Rectal smooth muscle tissue (tissue), 1 donor: ENCODE results near the gene ELMO1.

Experiments
- H3K27ac ChIP-seq: one replicate; pipeline ENCODE4 v1.7.0; 2013; ENCODE audit warnings: low read depth, low read length, inconsistent platforms
- H3K27me3 ChIP-seq: one replicate; pipeline ENCODE4 v1.7.0; 2013; ENCODE audit warnings: low read length; ENCODE audit not compliant: control insufficient read depth, insufficient read depth
- H3K36me3 ChIP-seq: one replicate; pipeline ENCODE4 v1.7.0; 2013; ENCODE audit warnings: low read length; ENCODE audit not compliant: control insufficient read depth, insufficient read depth
- H3K4me1 ChIP-seq: one replicate; pipeline ENCODE4 v1.7.0; 2013; ENCODE audit warnings: low read length; ENCODE audit not compliant: control insufficient read depth, insufficient read depth
- H3K4me3 ChIP-seq: one replicate; pipeline ENCODE4 v1.7.0; 2013; ENCODE audit warnings: low read length
- H3K9ac ChIP-seq: one replicate; pipeline ENCODE4 v1.7.0; 2013; ENCODE audit warnings: low read length

ELMO1 gene

GRCh38 chr7:37245590-37245989 is 203.1 kb downstream of the ELMO1 start:
- H3K4me3 ChIP-seq: no peak overlapping the region
- H3K27me3 ChIP-seq: no peaks in the 10 kb centered on the region
- H3K9ac ChIP-seq: no peak overlapping the region
- no peak overlapping the region for H3K27ac ChIP-seq
- H3K4me1 ChIP-seq: no peaks in the 10 kb centered on the region
- no peaks in the 10 kb centered on the region for H3K36me3 ChIP-seq

DNA sequence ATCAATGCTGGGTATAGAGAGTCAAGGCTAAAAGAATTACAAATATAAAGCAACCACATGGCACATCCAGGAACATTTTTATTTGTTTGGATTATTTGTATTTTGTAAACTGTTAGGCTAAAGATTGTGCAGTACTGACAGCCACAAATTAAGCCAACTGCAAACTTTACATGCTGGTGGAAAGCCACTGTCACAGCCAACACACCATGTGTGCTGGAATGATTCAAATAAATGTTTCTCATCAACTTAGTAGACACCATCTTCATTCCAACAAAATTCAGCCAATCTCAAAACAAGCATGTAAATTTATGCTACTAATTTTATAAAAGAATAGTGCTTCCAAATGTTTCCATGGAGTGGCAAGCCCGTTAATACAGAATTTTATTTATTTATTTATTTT is 211.8 kb downstream of the ELMO1 start:
- no peaks in the 10 kb centered on the region for H3K4me1 ChIP-seq
- no peaks in the 10 kb centered on the region for H3K27me3 ChIP-seq
- H3K9ac ChIP-seq: no peak overlapping the region
- no peak overlapping the region for H3K27ac ChIP-seq
- no peak overlapping the region for H3K4me3 ChIP-seq
- H3K36me3 ChIP-seq: no peaks in the 10 kb centered on the region

- H3K4me3 ChIP-seq: no peak overlapping the region
- H3K27ac ChIP-seq: no peak overlapping the region
- no peaks in the 10 kb centered on the region for H3K27me3 ChIP-seq
- H3K9ac ChIP-seq: no peak overlapping the region
- no peaks in the 10 kb centered on the region for H3K4me1 ChIP-seq
- no peaks in the 10 kb centered on the region for H3K36me3 ChIP-seq
Observed at GRCh38 chr7:37235813-37236212, 212.9 kb downstream of the ELMO1 start.

DNA sequence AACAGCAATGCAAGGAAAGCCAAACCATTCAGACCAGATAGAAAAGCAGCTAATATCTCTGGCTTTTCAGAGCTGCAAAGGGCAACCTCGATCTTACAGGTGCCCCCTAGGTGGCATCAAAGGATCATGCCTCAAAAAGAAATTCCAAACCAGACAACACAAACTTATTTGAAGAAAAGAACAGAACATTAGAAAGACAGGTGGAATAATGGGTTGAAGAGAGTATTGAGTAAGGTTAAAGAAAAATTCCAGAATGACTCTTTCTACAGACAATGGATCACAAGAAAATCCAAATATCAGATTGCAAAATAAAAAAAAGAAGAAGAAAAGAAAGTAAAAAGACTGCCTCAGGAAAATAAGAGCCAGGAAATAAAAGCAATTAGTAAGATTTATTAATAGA is 213.7 kb downstream of the ELMO1 start:
- Histone ChIP-seq H3K27me3 (no peaks in the 10 kb centered on the region), H3K36me3 (no peaks in the 10 kb centered on the region), H3K4me1 (no peaks in the 10 kb centered on the region), H3K9ac (no peak overlapping the region), H3K27ac (no peak overlapping the region), H3K4me3 (no peak overlapping the region)

- Histone ChIP-seq H3K27ac (no peak overlapping the region), H3K4me1 (no peaks in the 10 kb centered on the region), H3K9ac (no peak overlapping the region), H3K4me3 (no peak overlapping the region), H3K27me3 (no peaks in the 10 kb centered on the region), H3K36me3 (no peaks in the 10 kb centered on the region)
Observed at GRCh38 chr7:37234334-37234733, 214.3 kb downstream of the ELMO1 start.

DNA sequence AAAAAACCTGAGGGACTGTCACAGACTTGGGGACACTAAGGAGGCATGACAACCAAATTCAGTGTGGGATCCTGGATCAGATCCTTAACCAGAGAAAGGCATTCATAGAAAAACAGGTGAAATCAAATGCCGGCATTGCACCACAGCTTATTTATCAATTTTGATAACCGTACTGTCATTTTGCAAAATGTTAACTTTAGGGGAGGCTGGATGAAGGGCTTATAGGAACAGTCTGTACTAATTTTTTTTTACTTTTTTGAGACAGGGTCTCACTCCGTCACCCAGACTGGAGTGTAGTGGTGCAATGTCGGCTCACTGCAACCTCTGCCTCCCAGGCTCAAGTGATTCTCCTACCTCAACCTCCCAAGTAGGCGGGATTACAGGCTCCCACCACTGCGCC is 217.1 kb downstream of the ELMO1 start:
- no peak overlapping the region for H3K4me3 ChIP-seq
- no peaks in the 10 kb centered on the region for H3K4me1 ChIP-seq
- no peak overlapping the region for H3K9ac ChIP-seq
- no peaks in the 10 kb centered on the region for H3K27me3 ChIP-seq
- no peaks in the 10 kb centered on the region for H3K36me3 ChIP-seq
- H3K27ac ChIP-seq: no peak overlapping the region

DNA sequence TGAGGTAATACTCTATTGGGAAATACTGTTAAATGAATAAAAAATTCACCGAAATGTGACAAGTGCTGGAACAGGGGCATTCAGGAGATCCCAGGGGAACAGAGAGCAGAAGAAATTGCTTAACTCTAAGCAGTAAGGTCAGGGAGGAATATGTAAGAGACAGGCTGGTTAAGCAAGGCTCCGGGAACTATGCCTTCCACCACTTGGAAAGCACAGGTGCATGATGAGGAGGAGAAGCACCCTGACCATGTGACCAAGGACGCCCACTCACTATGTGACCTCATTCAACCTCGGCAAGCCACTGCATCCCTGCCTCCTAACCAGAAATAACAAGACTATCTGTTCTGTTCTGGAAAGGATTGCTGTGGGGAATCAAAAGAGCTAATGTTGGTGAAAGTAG is 218.4 kb downstream of the ELMO1 start:
- Histone ChIP-seq H3K27ac (no peak overlapping the region), H3K9ac (no peak overlapping the region), H3K36me3 (no peaks in the 10 kb centered on the region), H3K27me3 (no peaks in the 10 kb centered on the region), H3K4me3 (no peak overlapping the region), H3K4me1 (no peaks in the 10 kb centered on the region)

DNA sequence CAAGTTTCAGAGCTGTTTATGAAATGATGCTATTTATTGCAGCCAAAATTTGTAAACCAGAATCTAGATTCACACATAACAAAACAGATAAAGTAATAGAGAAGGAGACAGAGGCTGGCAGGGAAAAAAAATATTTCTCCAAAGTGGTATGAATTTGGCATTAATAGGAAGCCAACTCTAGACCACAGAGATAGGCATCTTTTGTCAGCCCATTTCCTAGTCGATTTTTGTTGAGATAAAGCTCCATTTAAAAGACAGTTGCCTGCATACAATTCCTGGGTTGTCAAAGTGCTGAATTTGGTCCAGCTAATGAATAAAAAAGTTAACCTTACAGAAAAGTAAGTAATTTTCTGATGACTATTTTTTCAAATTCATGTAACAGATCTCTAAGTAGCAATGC is 219.3 kb downstream of the ELMO1 start:
- Histone ChIP-seq H3K27me3 (no peaks in the 10 kb centered on the region), H3K9ac (no peak overlapping the region), H3K27ac (no peak overlapping the region), H3K36me3 (no peaks in the 10 kb centered on the region), H3K4me1 (no peaks in the 10 kb centered on the region), H3K4me3 (no peak overlapping the region)

- Histone ChIP-seq H3K4me3 (no peak overlapping the region), H3K9ac (no peak overlapping the region), H3K4me1 (no peaks in the 10 kb centered on the region), H3K27me3 (no peaks in the 10 kb centered on the region), H3K27ac (no peak overlapping the region), H3K36me3 (no peaks in the 10 kb centered on the region)
Observed at GRCh38 chr7:37225285-37225969, 223.2 kb downstream of the ELMO1 start.

- H3K9ac ChIP-seq: no peak overlapping the region
- no peak overlapping the region for H3K27ac ChIP-seq
- H3K4me1 ChIP-seq: no peaks in the 10 kb centered on the region
- H3K27me3 ChIP-seq: no peaks in the 10 kb centered on the region
- no peak overlapping the region for H3K4me3 ChIP-seq
- H3K36me3 ChIP-seq: no peaks in the 10 kb centered on the region
Observed at GRCh38 chr7:37224746-37225145, 223.9 kb downstream of the ELMO1 start.

GRCh38 chr7:37220664-37221063 is 228.0 kb downstream of the ELMO1 start:
- H3K27ac ChIP-seq: no peak overlapping the region
- H3K4me1 ChIP-seq: no peaks in the 10 kb centered on the region
- H3K4me3 ChIP-seq: no peak overlapping the region

DNA sequence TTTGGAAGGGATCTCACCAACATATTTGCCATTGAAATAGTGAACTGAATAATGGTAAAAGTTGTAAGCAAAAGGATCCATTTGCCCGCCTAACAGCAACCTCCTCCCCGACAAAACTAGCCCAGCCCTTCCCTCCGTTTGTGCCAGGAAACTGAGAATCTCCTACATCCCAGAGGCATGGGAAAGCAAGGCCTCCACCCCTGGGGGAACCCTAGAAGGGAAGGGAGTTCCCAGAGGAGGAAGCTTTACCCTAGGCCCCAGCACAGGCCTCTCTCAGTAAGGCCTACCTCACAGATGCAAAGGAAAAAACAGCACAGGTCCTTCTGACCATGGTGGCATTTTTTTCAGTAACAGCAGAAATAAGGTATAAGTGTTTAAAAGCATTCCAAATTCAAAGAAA is 229.7 kb downstream of the ELMO1 start:
- no peaks in the 10 kb centered on the region for H3K27me3 ChIP-seq

More at GRCh38 chr7:37220664-37221063, 228.0 kb downstream of the ELMO1 start:
- Histone ChIP-seq H3K27me3 (no peaks in the 10 kb centered on the region), H3K36me3 (no peaks in the 10 kb centered on the region), H3K9ac (no peak overlapping the region)

GRCh38 chr7:37216923-37217322 is 231.7 kb downstream of the ELMO1 start:
- no peaks in the 10 kb centered on the region for H3K27me3 ChIP-seq
- no peaks in the 10 kb centered on the region for H3K4me1 ChIP-seq
- H3K4me3 ChIP-seq: no peak overlapping the region
- H3K9ac ChIP-seq: no peak overlapping the region
- H3K27ac ChIP-seq: no peak overlapping the region
- H3K36me3 ChIP-seq: no peaks in the 10 kb centered on the region

More for the DNA sequence above, 229.7 kb downstream of the ELMO1 start:
- Histone ChIP-seq H3K4me3 (no peak overlapping the region), H3K36me3 (no peaks in the 10 kb centered on the region), H3K4me1 (no peaks in the 10 kb centered on the region), H3K9ac (no peak overlapping the region), H3K27ac (no peak overlapping the region)
